HepG2 (cell line): ENCODE results near the gene TGM4. TPM values are rescaled to one million over a fixed set of nuclear protein-coding genes. Genes with fewer than 3 reads are reported as not detected.
A peak's percentile ranks its signal among the peaks of the same experiment; 100 is the strongest.

ENCODE experiments used
- ATAC-seq: fragments of 200-7000 bp; cut with Tn5 transposase; 3 replicates; pipeline ENCODE4 v1.9.1; 2020; ENCODE audit warnings: mild to moderate bottlenecking, moderate library complexity
- BruUV-seq: library from RNA; stranded (reverse); fragments of 400-500 nt; replicated peaks from 2 replicates; lab custom pipeline; 2021; lab: Mats Ljungman, UMichigan
- CTCF ChIA-PET: fragments of 300-600 bp; formaldehyde crosslinking; extraction: SDS; loops from one replicate; lab custom pipeline; 2021; ENCODE audit warnings: low total read pairs, inconsistent platforms, low intra/inter-chr PET ratio; lab: Yijun Ruan, JAX
- POLR2A ChIA-PET: fragments of 350-600 bp; sonication (Branson Sonifier 250); formaldehyde crosslinking; loops from one replicate; lab custom pipeline; 2020; ENCODE audit warnings: antibody characterized with exemption, inconsistent platforms; lab: Yijun Ruan, JAX
- DNase-seq: peaks from one replicate; pipeline ENCODE4 v3.0.0-alpha.2; 2015; ENCODE audit warnings: low spot score
- FAIRE-seq: peaks from 3 replicates; lab custom pipeline; 2011; peaks lifted over from hg19 to GRCh38; lab: Jason Lieb, UNC
- H2AFZ ChIP-seq: one replicate; pipeline ENCODE4 v1.6.1; 2011; ENCODE audit warnings: low read length, inconsistent platforms
- H3K27ac ChIP-seq: fragments of 300-600 bp; 3 replicates; pipeline ENCODE4 v1.8.0; 2011; ENCODE audit warnings: mixed run types, mild to moderate bottlenecking, mixed read lengths, low read length, inconsistent platforms; ENCODE audit not compliant: insufficient read depth; ENCODE audit errors: extremely low read length
- H3K27me3 ChIP-seq, 2 experiments: fragments of 200-600 bp in 1 of 2; 2 replicates in 1 of 2; 3 replicates in 1 of 2; pipeline versions ENCODE4 v1.6.0 to v1.8.0; 2011; ENCODE audit warnings: low read length in 2 of 2, mild to moderate bottlenecking in 2 of 2, moderate library complexity in 2 of 2, inconsistent platforms in 1 of 2; ENCODE audit not compliant: insufficient read depth in 2 of 2, control insufficient read depth in 1 of 2
- H3K36me3 ChIP-seq, 2 experiments: fragments of 200-600 bp in 1 of 2; replicated peaks in 1 of 2; 2 replicates in 1 of 2; 3 replicates in 1 of 2; pipeline versions ENCODE4 v1.5.1 to v1.8.0; 2011; ENCODE audit warnings: low read length in 2 of 2, inconsistent platforms in 1 of 2; ENCODE audit not compliant: insufficient read depth in 2 of 2, control insufficient read depth in 1 of 2
- H3K4me1 ChIP-seq: 2 replicates; pipeline ENCODE4 v1.5.1; 2012; ENCODE audit warnings: low read length, inconsistent platforms; ENCODE audit not compliant: insufficient read depth
- H3K4me2 ChIP-seq: 2 replicates; pipeline ENCODE4 v1.6.0; 2011; ENCODE audit warnings: low read depth, low read length, inconsistent platforms
- H3K4me3 ChIP-seq, 3 experiments: fragments of 200-600 bp in 1 of 3; sonication (generic), shearing (Covaris generic) in 1 of 3; replicated peaks in 1 of 3; 2 replicates each; pipeline ENCODE4 v1.5.1; 2011 to 2016; ENCODE audit warnings: low read length in 3 of 3, inconsistent platforms in 2 of 3, low read depth in 2 of 3, mild to moderate bottlenecking in 2 of 3, control low read depth in 1 of 3, mixed read lengths in 1 of 3; ENCODE audit not compliant: insufficient read depth in 1 of 3
- H3K79me2 ChIP-seq: one replicate; pipeline ENCODE4 v1.6.1; 2011; ENCODE audit warnings: low read length, inconsistent platforms; ENCODE audit not compliant: insufficient read depth
- H3K9ac ChIP-seq: 2 replicates; pipeline ENCODE4 v1.6.0; 2011; ENCODE audit warnings: mild to moderate bottlenecking, low read depth, low read length, inconsistent platforms; ENCODE audit not compliant: insufficient read depth
- H3K9me3 ChIP-seq: 2 replicates; pipeline ENCODE4 v1.5.1; 2012; ENCODE audit warnings: mild to moderate bottlenecking, low read length
- H4K20me1 ChIP-seq: 2 replicates; pipeline ENCODE4 v1.6.0; 2011; ENCODE audit warnings: inconsistent platforms, mild to moderate bottlenecking, low read length, moderate library complexity; ENCODE audit not compliant: insufficient read depth
- HDAC2 ChIP-seq: sonication (generic); formaldehyde crosslinking; IDR thresholded peaks from 2 replicates; pipeline ENCODE4 v1.4.0; 2020; ENCODE audit warnings: missing genetic modification reagents
- KDM5A ChIP-seq: fragments of 200-600 bp; sonication (generic); IDR thresholded peaks from 2 replicates; pipeline ENCODE4 v1.7.0; 2018; ENCODE audit warnings: antibody characterized with exemption, mild to moderate bottlenecking, low read length, borderline replicate concordance
- POGZ ChIP-seq: sonication (generic); formaldehyde crosslinking; IDR thresholded peaks from 2 replicates; pipeline ENCODE4 v1.4.0; 2020; ENCODE audit warnings: mild to moderate bottlenecking, missing genetic modification reagents
- ZMYM2 ChIP-seq: sonication (generic); formaldehyde crosslinking; IDR thresholded peaks from 2 replicates; pipeline ENCODE4 v1.8.0; 2022; ENCODE audit warnings: mild to moderate bottlenecking, missing genetic modification reagents
- ZNF660 ChIP-seq: sonication (generic); formaldehyde crosslinking; IDR thresholded peaks from 2 replicates; pipeline ENCODE4 v1.5.1; 2020; ENCODE audit warnings: mild to moderate bottlenecking, low read depth, missing genetic modification reagents, borderline replicate concordance
- ZNF773 ChIP-seq: sonication (generic); formaldehyde crosslinking; IDR thresholded peaks from 2 replicates; pipeline ENCODE4 v1.4.0; 2020; ENCODE audit warnings: missing genetic modification reagents, borderline replicate concordance
- ZSCAN21 ChIP-seq: sonication (generic); formaldehyde crosslinking; IDR thresholded peaks from 2 replicates; pipeline ENCODE4 v1.8.0; 2022; ENCODE audit warnings: mild to moderate bottlenecking, missing genetic modification reagents, moderate library complexity, borderline replicate concordance
- WGBS: methylation state at CpG from one replicate; pipeline ENCODE4 v1.1.6; 2017; ENCODE audit warnings: low lambda C conversion rate; 5-methylcytosine and 5-hydroxymethylcytosine counted together
- in situ Hi-C: cut with HindIII; loops from 2 replicates; pipeline ENCODE4 v1.10.0; 2017; ENCODE audit warnings: low pct_unique_long_range_greater_than_20kb; ENCODE audit not compliant: extremely low pct_ligation_motif_present
- intact Hi-C: fragments of 100-400 bp; cut with micrococcal nuclease; formaldehyde crosslinking; loops from one replicate; pipeline ENCODE4 v1.10.0; 2022; ENCODE audit not compliant: unreplicated experiment
- polyA plus RNA-seq, 8 experiments: library from polyadenylated mRNA; depleted of rRNA in 3 of 8; stranded (reverse) in 7 of 8; unstranded in 1 of 8; fragments of >200 nt; fragmentation: Illumina TruSeq in 4 of 8; extraction: Trizol in 4 of 8; gene quantifications; 2 replicates each; pipeline versions ENCODE4 v1.2.1 to v1.2.3, GENCODE V29; 2011 to 2016; ENCODE audit warnings: low read depth in 4 of 8, missing spikeins in 1 of 8, mixed read lengths in 1 of 8; ENCODE audit not compliant: insufficient read depth in 1 of 8
- total RNA-seq, 5 experiments: library from RNA; depleted of rRNA; stranded (reverse); fragments of >200 nt; fragmentation: Illumina TruSeq; extraction: Trizol; gene quantifications; 2 replicates each; pipeline ENCODE4 v1.2.3, GENCODE V29; 2016; ENCODE audit warnings: low read depth in 1 of 5
- TF ChIP-seq, protein P1 (sequence below): sonication (generic); formaldehyde crosslinking; IDR thresholded peaks from 2 replicates; pipeline ENCODE4 v1.8.0; 2022; ENCODE audit warnings: mild to moderate bottlenecking, missing genetic modification reagents, borderline replicate concordance
- TF ChIP-seq, protein P2 (sequence below): IDR thresholded peaks from 2 replicates; pipeline ENCODE4 v1.4.0; 2020; ENCODE audit warnings: mild to moderate bottlenecking, missing genetic modification reagents
- TF ChIP-seq, protein P3 (sequence below): sonication (generic); formaldehyde crosslinking; IDR thresholded peaks from 2 replicates; pipeline ENCODE4 v1.5.1; 2020; ENCODE audit warnings: mild to moderate bottlenecking, missing genetic modification reagents, moderate library complexity
- TF ChIP-seq, protein P4 (sequence below): sonication (generic); formaldehyde crosslinking; IDR thresholded peaks from 2 replicates; pipeline ENCODE4 v1.4.0; 2020; ENCODE audit warnings: missing genetic modification reagents, low read depth, mild to moderate bottlenecking, borderline replicate concordance
- TF ChIP-seq, protein P5 (sequence below): IDR thresholded peaks from 2 replicates; pipeline ENCODE4 v1.6.1; 2016; ENCODE audit warnings: low read depth, borderline replicate concordance

Gene TGM4
- total and polyA plus RNA-seq, 2 of the 13 experiments (the other 11 are each of a cell fraction or from before 2014, with no cell fraction given), result 0.07 to 0.15 TPM

DNA sequence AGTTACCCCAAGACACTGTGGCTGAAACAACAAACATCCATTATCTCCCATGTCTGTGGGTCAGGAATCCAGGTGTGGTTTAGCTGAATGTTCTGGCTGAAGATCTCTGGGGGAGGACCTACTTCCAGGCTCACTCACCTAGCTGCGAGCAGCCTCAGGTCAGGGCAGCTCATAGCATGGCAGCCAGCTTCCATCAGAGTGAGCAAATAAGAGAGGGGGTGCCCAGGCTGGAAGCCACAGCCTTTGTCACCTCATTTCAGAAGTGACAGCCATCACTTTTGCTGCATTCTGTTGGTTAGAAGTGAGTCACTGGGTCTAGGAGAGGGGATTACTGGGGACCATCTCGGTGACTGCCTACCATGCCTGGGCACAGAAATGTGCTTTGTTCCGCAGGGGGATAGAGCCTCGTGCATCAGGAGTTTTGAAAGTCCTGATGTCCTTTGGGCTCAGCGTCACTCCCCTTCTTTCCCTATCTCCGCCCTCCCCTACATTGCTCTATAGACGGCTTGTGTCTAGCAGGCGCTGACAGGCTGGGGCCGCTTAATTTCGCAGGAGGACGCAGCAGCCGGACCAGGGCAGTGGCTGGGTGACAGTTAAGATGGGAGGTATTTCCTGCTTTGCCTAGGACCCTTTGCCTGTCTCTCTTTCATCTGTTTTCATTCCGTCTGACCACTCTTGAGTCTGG, 25.4 kb downstream of the TGM4 start:
- BruUV-seq, result no TSS peak
- no peaks in the 10 kb centered on the region for H4K20me1 ChIP-seq
- peak; percentile 73 for ATAC-seq
- in situ Hi-C loops (no loop called here), intact Hi-C loops (no loop called here)
- H3K4me2 ChIP-seq, result peak overlapping the region; percentile 79
- no peak overlapping the region for H3K27ac ChIP-seq
- no peak for DNase-seq
- H3K79me2 ChIP-seq, result no peaks in the 10 kb centered on the region
- POLR2A ChIA-PET, result no interaction called here
- H3K9ac ChIP-seq, result no peak overlapping the region
- H3K27me3 ChIP-seq, result peaks cover 0 to 3% of the 10 kb centered on the region in 2 experiments; a peak in 1 of 5 replicates
- H3K4me3 ChIP-seq, result peak overlapping the region; percentile 3 to 52 (median 13); a peak in 5 of 6 replicates
- CTCF ChIA-PET, result no interaction called here
- no peaks in the 10 kb centered on the region for H3K9me3 ChIP-seq
- 3% methylated on average over 11 of the region's 13 CpGs for WGBS
- peaks cover 57% of the 10 kb centered on the region for H3K4me1 ChIP-seq
- H3K36me3 ChIP-seq, result no peaks in the 10 kb centered on the region
- H2AFZ ChIP-seq, result no peak overlapping the region
- no peak for FAIRE-seq
- TF ChIP-seq ZNF773 (no peak), ZMYM2 (CRISPR knock-in tag) (no peak), HDAC2 (CRISPR knock-in tag) (no peak), POGZ (CRISPR knock-in tag) (no peak), KDM5A (no peak), ZNF660 (CRISPR knock-in tag) (no peak), ZSCAN21 (CRISPR knock-in tag) (no peak)
- TF ChIP-seq, protein P1, sequence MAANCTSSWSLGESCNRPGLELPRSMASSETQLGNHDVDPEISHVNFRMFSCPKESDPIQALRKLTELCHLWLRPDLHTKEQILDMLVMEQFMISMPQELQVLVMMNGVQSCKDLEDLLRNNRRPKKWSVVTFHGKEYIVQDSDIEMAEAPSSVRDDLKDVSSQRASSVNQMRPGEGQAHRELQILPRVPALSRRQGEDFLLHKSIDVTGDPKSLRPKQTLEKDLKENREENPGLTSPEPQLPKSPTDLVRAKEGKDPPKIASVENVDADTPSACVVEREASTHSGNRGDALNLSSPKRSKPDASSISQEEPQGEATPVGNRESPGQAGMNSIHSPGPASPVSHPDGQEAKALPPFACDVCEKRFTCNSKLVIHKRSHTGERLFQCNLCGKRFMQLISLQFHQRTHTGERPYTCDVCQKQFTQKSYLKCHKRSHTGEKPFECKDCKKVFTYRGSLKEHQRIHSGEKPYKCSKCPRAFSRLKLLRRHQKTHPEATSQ (CRISPR knock-in tag), result no peak
- TF ChIP-seq, protein P2, sequence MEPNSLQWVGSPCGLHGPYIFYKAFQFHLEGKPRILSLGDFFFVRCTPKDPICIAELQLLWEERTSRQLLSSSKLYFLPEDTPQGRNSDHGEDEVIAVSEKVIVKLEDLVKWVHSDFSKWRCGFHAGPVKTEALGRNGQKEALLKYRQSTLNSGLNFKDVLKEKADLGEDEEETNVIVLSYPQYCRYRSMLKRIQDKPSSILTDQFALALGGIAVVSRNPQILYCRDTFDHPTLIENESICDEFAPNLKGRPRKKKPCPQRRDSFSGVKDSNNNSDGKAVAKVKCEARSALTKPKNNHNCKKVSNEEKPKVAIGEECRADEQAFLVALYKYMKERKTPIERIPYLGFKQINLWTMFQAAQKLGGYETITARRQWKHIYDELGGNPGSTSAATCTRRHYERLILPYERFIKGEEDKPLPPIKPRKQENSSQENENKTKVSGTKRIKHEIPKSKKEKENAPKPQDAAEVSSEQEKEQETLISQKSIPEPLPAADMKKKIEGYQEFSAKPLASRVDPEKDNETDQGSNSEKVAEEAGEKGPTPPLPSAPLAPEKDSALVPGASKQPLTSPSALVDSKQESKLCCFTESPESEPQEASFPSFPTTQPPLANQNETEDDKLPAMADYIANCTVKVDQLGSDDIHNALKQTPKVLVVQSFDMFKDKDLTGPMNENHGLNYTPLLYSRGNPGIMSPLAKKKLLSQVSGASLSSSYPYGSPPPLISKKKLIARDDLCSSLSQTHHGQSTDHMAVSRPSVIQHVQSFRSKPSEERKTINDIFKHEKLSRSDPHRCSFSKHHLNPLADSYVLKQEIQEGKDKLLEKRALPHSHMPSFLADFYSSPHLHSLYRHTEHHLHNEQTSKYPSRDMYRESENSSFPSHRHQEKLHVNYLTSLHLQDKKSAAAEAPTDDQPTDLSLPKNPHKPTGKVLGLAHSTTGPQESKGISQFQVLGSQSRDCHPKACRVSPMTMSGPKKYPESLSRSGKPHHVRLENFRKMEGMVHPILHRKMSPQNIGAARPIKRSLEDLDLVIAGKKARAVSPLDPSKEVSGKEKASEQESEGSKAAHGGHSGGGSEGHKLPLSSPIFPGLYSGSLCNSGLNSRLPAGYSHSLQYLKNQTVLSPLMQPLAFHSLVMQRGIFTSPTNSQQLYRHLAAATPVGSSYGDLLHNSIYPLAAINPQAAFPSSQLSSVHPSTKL (CRISPR knock-in tag), result no peak
- TF ChIP-seq, protein P3, sequence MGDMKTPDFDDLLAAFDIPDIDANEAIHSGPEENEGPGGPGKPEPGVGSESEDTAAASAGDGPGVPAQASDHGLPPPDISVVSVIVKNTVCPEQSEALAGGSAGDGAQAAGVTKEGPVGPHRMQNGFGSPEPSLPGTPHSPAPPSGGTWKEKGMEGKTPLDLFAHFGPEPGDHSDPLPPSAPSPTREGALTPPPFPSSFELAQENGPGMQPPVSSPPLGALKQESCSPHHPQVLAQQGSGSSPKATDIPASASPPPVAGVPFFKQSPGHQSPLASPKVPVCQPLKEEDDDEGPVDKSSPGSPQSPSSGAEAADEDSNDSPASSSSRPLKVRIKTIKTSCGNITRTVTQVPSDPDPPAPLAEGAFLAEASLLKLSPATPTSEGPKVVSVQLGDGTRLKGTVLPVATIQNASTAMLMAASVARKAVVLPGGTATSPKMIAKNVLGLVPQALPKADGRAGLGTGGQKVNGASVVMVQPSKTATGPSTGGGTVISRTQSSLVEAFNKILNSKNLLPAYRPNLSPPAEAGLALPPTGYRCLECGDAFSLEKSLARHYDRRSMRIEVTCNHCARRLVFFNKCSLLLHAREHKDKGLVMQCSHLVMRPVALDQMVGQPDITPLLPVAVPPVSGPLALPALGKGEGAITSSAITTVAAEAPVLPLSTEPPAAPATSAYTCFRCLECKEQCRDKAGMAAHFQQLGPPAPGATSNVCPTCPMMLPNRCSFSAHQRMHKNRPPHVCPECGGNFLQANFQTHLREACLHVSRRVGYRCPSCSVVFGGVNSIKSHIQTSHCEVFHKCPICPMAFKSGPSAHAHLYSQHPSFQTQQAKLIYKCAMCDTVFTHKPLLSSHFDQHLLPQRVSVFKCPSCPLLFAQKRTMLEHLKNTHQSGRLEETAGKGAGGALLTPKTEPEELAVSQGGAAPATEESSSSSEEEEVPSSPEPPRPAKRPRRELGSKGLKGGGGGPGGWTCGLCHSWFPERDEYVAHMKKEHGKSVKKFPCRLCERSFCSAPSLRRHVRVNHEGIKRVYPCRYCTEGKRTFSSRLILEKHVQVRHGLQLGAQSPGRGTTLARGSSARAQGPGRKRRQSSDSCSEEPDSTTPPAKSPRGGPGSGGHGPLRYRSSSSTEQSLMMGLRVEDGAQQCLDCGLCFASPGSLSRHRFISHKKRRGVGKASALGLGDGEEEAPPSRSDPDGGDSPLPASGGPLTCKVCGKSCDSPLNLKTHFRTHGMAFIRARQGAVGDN, result peak; percentile 25
- TF ChIP-seq, protein P4, sequence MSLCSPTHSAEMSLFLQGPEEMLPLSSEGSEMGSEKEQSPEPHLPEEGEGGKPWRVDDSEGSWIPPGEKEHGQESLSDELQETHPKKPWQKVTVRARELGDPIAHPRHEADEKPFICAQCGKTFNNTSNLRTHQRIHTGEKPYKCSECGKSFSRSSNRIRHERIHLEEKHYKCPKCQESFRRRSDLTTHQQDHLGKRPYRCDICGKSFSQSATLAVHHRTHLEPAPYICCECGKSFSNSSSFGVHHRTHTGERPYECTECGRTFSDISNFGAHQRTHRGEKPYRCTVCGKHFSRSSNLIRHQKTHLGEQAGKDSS (CRISPR knock-in tag), result no peak
- TF ChIP-seq, protein P5, sequence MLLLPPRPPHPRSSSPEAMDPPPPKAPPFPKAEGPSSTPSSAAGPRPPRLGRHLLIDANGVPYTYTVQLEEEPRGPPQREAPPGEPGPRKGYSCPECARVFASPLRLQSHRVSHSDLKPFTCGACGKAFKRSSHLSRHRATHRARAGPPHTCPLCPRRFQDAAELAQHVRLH (CRISPR knock-in tag), result no peak
